Cerebellar cortex (tissue), 1 donor: Measurements from ENCODE around the gene IPPK.

Experiments used
- DNase-seq: peaks from one replicate; pipeline ENCODE4 v3.0.0-alpha.2; 2015; ENCODE audit warnings: low spot score

Gene IPPK

DNA sequence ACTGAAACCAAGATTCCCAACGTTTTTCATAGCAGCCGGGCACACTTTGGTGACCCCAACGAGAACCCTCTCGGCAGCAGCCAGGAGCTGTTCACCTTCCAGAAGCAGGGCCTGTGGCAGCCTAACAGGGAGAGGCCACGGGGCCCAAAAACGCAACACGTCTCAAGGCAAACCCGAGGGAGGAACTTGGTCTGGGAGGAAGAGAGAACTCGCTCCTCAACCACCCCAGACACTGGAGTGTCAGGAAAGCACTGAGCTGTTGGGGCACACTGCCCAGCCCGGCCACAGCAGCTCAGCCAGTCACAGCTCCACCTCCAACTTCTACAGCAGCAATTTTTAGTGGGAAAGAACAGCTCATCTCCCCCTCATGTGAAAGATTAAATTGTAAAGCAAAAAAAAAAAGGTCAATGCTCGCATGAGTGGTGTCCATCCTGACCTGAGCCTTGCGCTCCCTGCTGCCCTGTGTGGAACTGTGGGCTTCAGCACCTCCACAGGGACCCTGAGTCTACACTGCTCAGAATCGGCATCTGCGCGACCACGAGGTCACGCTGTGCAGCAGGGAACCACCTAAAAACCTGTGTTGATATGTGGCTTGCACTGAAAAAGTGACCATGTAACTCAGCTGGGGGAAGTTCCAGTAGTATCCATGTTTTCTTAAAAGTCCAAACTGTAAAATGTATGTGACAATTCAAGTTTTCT lies 55.0 kb downstream of the IPPK start:
- DNase-seq, result no peak

DNA sequence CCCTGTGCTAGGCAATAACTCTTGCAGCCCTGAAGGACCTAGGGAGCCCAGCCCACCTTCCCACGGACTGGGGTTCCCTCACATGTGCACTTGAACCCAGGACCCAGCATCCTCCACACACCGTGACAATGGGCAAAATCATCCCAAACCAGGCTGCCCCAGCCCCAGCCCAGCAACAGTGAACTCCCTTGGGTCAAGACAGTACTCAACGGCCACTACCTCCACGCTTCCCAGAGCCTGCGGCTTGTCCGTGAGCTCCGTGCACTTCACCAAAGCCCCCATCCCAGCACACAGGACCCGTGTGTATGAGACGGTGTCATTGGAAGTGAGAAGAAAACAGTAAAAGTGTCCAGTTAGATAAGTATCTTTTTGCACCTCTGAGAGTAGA lies 55.8 kb downstream of the IPPK start:
- DNase-seq, result no peak

DNA sequence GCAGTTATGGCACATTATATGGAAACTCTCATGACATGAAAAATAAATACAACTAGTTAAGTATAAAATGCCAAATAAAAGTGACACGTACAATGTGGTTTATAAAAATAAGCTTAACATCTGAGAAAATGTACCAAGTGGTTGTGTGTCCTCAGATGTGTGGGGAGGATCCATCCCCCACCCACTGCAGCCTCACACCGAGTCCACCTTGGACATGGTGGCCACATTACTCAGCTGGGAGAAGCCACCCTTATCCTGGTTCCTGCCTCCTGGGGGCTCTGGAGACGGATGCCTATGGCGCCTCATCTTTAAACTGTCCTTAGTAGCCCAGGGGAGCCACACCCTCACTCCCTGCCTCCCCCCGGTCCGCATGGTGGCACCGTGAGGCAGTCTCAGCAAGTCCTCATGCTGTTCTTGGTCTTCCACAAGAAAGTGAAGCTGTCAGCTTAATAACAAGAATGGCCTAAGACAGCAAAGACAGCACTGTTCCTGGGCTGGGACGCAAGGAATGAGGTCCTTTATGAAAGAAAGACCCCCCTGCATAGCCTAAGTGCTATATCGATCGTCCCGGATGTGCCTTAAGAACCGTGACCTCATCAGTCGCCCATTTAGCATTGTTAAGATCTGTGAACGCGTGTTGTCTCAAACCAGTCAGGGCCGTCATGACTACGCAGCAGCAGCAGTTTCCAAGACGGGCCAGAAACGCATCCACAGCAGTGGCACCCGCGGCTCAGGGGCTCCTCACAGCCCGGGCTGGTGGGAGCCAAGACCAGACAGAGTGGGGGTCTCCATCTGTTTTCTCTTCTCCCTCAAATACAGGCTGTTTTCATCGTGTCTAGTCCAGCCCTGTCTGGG lies 56.4 kb downstream of the IPPK start:
- DNase-seq, result no peak

DNA sequence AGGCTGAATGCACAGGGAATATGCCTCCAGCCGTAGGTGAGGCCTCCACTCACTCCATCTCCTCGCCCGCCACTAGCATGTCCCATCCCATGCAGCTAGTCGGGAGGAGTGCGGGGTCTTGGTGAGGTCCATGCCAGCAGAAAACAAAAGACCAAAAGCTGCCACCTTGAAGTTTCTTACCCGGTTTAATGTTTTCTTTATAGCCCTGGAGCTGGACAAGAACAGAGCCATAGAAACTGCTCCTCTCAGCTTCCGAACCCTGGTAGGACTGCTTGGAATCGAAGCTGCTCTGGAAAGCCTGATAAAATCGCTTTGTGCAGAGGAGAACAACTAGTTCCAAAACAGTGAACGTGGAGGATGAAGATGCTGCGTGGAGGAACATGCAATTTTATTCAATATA lies 57.1 kb downstream of the IPPK start:
- no peak for DNase-seq

DNA sequence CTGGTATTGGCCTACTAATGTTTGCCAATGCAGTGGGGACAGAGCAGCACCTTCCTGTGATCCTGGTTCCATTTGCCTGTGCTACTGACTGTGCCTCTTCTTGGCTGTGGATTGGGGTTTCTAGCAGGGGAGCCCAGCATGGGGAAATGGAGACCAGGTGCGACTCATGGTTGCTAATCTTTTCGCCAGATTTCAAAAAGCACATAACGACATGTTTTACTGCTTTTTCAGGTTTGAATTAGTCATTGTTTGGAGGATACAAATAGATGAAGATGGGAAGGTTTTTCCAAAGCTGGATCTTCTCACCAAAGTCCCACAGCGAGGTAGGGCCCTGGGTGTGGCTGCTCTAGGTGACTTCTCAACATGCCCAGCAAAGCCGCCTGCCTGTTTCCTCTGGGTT lies 57.6 kb downstream of the IPPK start:
- DNase-seq, result peak; percentile 55

DNA sequence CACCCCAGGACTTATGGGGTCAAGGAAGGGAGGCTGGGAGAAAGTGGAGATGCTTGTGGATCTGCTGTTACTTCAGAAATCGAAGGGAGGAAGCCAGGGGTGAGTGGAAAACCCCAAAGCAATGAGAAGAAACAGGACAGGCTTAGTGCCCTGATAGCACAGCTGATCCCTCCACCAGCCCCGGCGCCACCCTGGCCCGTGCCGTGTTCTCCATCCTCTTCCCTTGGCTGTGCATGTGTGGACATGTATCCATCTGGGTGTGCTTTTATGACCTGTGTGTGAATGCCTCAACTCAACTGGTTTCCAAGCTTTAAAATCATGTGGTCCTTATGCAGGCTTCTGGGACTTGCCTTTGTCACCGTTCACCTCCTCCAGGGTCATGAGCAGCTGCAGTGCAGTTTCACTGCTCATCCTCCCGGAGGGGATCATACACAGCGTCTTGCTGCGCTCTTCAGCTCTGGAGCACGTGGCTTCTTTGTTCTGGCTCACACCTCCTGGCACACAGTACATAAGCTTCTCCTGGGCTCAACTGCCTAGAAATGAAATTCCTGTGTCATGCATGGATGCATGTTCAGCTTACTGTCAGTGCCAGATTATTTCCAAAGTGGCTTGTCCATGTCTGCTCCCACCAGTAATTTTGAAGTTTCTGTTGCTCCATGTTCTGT lies 58.2 kb downstream of the IPPK start:
- peak; percentile 64 for DNase-seq

DNA sequence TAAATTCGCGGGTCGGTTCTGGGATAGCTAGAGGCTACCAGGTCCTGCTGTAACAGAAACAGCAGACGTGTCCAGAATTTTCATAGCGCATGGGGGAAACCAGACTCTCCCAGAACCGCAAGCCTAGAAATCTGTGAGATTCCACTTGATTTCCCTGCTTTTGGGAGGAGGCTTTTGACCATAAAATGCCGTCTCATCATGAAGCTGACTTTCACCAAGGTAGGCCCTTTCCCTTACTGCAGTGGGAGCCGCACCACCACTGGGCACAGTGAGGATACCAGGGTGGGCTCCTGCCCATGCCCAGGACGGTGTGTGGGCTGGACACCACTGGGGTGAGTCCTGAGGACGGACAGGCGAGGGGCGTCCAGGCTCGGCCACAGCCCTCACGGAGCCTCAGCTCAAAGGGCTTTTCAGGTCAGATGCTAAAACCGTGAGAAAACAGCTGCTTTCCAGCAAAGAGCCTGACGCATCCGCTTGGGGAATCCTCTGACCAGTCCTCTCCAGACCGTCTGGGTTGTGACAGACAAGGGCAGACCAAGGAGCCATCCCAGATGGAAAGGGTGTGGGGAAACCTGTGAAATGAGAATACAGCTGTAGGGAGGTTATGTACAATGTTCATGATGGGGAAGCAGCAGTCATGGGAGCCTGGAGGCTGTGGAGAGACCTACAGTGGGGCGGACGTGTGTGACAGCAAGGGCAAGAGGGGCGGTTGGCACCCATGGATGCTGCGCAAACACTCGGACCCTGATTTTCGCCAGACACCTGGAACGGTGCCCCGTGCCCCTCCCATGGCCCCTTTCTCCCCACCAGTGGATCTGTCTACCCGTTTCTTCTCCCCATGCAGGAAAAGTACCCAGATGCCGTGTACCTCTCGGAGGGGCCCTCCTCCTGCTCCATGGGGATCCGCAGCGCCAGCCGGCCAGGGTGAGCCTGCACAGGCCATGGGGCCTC lies 59.2 kb downstream of the IPPK start:
- DNase-seq, result no peak

DNA sequence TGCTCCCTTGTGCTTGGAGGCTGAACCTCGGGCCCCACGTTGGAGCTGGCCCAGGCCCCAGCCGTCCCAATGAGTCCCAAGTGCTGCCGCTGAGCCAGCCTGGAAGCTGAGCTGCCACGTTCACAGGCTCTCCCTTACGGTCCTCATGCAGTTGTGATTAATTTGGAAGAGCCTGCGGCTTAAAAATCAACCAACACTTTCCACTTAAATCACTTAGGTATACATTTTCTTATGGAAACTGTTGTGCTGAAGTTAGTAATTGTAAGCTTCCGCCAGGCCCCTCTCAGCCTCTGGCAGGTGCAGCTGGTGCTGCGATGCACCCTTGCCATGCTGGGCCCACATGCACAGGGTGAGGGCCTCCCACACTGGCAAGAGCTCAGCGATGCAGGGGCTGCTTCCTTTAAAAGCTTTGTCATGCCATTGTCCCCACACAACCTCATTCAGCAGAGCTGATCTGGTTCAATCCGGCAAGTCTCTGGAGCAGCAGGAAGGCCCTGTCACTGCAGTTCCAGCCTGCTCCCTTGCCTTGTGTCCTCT lies 61.0 kb downstream of the IPPK start:
- peak; percentile 66 for DNase-seq

DNA sequence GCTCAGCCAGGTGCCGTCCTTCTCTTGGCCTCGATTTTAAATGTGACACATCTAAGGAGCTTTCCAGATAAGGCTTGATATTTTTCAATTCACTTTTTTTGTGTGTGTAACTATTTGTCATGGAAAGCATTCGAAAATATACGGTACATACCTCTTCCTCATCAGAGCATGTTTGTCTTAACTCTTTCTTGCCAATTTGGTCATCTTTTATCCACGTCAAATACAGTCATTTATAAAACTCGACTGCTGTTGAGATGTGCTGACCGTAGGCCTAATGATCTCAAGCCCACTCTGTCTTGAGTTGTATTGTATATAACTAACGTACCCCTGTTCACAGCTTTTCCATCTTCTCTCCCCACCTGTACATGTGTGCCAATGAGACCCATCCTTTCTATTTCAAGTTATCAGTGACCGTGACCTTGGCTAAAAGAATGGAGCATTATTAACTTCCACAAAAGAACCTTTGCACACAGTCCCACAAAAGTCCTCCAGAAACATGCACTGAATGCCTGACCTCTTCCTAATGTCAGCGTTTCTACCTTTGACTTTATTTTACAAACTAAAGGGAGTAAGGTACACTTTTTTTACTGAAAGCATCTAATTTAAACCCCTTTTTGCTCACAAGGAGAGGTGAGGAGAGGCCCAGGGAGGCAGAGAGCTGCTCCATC lies 61.6 kb downstream of the IPPK start:
- DNase-seq, result no peak

DNA sequence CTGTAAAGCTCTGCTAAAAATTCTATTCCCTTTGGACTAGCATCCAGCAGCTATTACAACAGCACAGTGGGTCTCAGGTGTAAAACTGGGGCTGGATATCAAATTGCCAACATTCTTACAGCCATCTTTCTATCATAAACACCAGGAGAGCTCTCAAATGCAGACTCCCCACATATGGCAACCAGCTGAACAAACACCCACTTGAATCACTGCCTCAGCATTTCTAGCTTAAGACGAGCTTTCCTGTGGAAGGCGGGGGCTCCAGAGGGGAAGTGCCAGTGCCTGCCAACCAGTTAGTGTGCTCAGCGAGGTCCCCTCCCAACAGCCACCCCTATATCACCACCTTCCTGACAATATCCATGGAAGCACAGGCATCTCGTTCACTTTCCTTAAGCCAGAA lies 62.2 kb downstream of the IPPK start:
- DNase-seq, result no peak

DNA sequence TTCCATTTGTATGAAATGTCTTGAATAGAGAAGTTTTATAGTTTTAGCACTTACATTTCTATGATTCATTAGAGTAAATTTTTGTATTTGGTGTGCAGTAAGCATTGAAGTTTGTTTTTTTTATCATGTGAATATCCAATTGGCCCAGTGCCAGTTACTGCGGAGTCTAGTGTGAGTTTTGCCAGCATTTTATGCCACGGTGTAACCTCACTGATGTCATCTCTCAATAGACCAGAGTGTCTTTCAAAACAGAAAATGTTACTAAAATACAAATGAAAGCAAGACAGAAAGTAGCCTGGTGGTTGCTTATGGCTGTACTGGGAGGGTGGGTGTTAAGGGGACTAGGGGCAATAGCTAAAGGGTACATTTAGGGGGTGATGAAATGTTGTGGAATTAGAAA lies 62.8 kb downstream of the IPPK start:
- DNase-seq, result peak; percentile 29

DNA sequence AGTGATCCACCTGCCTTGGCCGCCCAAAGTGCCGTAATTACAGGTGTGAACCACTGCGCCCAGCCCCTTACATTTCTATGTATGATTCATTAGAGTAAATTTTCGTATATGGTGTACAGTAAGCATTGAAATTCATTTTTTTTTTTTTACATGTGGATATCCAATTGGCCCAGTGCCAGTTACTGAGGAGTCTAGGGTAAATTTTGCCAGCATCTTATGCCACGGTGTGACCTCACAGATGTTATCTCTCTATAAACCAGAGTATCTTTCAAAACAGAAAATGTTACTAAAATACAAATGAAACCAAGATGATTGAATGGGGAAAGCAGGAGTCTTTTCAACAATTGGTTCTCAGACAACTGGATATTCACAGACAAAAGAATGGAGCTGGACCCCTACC lies 64.7 kb downstream of the IPPK start:
- no peak for DNase-seq

DNA sequence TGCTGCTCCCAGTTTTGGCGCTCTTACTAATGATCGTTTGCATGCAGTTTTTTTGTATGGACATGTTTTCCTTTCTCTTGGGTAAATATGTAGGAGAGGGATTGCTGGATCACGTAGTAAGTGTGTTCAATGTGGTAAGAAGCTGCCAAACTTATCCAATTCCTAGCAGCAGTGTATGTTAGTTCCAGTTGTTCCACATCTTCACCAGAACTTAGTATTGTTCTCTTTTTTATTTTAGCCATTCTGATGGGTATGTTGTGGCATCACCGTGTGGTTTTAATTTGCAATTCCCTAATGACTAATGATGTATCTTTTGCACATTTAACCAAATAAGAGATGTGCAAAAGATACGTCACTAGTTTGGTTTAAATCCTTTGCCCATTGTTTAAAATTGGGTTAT lies 65.9 kb downstream of the IPPK start:
- DNase-seq, result no peak

DNA sequence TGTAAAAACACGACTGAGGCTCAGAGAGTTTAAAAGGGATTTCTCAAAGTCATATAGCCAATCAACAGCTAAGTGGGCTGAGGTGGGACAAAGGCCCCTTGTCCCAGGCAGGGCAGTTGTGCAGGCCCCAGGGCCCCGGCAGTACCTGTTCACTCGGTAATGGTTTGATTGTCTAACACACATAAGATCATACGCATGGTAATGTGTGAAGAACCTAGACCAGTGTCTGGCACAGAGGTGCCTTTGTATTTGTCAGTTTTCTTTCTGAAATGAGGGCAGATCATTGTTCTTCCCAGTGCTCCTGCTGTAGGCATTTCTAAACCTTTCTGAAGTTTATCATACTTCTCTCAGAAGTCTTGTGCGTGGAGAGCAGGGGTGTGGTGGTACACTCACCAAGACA lies 66.8 kb downstream of the IPPK start:
- no peak for DNase-seq

DNA sequence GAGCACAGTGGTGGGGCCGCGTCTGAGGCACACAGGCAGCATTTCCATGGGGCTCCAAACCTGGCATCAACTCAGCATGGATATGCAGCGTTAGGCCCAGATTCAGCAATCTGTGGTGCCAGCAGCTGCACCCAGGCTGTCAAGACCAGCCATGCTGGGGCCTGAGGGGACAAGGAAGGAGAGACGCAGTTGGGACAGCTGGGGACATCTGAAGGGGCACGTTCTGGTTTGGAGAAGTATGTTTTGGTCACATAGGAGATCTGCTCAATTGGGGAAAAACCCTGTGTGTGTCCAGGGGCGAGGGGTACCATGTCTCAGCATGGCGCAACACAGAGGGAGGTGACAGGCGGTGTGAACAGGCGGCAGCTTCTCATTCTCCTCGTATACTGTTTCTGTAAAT lies 67.5 kb downstream of the IPPK start:
- no peak for DNase-seq

DNA sequence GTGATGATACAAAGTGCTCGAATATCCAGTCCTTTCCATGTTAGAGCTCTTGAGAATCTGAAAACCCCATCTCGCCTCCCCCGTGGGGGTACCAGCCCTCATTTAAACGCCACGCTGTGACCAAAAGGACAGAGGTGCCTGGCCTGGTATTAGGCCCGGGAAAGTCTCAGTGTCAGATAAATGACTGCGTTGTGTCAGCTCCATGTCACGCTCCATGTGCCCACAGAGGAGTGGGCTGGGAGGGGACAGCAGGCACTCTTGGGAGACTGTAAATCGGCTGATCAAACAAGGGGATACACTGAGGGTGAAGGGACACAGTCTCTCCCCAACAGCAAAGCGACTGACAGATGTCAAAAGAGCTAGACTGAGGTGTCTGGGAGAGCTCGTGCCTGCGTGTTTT lies 68.5 kb downstream of the IPPK start:
- DNase-seq, result no peak

DNA sequence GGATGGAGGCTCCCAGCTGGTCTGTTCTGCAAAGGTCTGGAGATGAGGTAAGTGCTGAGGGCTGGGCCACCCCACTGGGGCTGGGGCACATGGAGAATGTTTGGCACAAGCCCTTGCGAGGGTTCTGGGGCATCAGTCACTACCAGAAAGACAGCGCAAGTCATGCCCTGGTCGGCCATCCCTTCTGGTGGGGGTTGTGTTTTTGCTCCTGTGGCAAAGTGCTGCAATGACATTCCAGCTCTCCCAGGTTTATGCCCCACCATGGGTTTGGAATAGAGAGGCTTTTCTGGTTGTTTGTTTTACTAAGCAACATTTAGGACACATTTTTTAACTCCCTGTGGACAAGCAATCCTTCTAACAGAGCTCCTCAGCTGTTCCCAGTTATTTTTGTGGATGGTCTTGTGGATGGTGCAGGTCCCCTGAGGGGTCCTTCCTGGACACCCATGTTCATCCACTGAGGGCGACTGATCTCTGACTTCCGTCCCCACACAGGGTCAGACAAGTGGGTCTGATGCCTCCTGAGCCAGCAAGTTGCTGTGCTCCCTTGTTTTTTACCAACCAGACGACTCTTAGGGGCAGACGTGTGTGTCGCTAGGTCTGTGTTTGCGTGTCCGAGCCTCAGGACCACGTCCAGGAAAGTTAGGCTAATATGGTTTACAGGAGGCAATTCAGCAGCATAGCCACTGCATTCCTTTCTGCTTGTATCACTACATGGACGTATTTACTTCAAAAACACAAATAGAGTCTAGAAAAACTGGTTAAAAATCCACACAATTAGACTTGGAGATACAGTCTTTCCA lies 69.3 kb downstream of the IPPK start:
- DNase-seq, result no peak

DNA sequence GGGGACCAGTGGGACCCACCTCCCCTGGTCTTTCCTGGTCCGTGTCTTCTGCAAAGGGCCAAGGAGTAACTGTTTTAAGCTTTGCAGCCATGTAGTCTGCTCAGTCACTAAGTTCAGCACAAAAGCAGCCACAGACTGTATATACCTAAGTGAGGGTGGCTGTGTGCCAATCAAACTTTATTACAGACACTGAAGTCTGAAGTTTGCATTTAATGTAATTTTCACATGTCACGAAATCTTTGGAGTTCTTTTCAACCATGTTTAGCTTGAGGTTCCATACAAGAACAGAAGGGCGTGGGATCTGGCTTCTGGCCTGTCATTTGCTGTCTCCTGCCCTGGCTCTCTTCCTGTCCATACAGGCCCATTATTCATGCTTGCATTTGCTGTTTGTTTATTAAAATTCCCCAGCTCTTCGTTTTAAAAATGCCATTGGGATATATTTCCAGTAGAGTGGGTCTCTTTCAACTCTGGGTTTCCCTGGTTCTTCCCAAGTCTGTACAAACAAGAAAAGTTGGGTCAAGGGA lies 69.9 kb downstream of the IPPK start:
- DNase-seq, result no peak

DNA sequence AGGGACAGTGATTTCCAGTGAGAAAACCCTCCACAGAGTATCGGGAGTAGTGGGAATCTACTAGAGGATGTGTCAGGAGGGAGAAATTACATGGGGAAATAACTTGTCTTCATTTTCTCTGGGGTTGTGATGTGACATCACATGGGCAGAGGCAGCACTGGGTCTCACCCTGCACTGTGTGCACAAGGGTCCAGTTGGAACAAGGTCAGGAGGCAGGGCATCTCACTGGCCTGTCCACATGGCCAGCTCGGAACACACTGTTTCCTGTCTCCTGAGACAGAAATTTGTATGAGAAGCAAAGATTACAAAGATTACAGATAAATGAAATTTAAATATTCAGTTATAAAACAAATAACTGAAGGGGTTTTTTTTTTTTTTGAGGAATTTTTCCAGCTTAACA lies 71.5 kb downstream of the IPPK start:
- no peak for DNase-seq

DNA sequence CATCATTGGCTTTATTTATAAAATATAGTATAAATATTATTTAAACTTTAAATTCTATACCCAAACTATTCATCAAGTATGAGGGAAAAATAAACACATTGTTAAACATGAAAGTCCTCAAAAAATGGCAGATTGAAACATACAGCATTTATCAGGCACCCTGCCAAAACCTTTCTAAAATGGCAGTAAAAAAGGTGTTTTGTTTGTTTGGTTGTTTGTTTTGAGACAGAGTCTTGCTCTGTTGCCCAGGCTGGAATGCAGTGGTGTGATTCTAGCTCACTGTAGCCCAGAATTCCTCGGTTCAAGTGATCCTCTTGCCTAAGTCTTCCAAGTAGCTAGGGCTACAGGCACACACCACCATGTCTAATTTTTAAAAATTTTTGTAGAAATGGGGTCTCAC lies 74.0 kb downstream of the IPPK start:
- DNase-seq, result no peak
